HG02973 (cell line): Measurements from ENCODE around the gene NDUFAF4.

Experiments used
- ATAC-seq: cut with Tn5 transposase; IDR thresholded peaks from one replicate; pipeline ENCODE4 v1.9.1; 2021; ENCODE audit warnings: moderate library complexity; ENCODE audit not compliant: unreplicated experiment

Gene NDUFAF4

DNA sequence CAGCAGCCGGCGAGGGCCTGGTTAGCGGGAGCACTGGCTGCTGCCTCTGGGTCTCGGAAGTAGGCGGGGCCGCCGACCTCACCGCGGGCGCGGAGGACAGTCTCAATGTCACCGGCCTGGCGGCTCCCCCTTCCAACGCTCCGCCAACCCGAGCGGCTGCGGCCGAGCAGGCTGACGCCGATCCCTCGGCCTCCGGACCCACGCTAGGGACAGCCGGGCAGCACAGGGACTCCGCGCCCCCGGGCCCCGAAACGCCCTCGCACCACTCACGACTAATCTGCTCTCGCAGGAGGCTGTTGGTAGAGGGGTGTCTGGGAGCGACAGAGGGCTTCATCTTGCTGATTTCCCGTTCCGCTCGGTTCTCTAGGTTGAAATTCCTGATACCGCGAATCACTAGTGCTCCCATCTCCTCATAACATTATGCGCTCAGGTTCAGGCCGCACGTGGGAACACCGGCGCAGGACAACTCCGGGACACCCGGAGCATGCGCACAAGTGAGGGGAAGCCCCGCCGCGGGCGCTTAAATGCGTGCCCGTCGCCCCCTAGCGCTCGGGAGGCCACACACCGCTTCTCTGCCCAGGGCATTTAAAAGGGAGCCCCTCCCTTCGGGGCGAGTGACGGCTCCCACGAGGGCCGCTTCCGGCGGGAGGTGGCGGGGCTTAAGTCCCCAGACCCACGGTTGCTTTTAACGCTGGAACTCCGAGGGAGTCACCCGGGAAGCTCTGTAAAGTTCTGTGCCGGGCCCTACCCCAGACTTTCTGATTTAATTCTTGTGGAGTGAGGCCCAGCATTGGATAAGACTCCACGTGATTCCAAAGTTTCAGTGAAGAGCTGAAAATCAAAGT lies at the start of gene NDUFAF4:
TSS of gene NDUFAF4 (minus strand) at position 496 of the 845 bp plus-strand sequence. CDS start at position 406, 90 bp downstream.
- ATAC-seq = peak; percentile 90

DNA sequence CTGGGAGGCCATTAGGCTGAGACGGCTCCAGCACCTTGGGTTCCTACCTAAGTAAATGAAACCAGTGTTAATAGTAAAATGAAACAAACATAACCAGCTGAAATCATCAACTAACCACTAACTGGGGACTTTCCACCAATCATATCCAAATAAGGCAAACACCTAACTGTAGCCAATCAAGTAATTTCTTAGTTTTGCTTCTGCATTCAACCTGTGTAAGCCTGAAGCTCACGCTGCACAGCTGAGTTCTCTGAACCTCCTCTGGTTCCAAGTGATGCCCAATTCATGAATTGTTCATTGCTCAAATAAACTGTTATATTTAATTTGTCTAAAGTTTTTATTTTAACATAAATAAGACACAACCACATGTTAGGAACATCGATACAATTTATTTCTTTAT lies 49.4 kb upstream of the NDUFAF4 start:
- peak; percentile 91 for ATAC-seq

DNA sequence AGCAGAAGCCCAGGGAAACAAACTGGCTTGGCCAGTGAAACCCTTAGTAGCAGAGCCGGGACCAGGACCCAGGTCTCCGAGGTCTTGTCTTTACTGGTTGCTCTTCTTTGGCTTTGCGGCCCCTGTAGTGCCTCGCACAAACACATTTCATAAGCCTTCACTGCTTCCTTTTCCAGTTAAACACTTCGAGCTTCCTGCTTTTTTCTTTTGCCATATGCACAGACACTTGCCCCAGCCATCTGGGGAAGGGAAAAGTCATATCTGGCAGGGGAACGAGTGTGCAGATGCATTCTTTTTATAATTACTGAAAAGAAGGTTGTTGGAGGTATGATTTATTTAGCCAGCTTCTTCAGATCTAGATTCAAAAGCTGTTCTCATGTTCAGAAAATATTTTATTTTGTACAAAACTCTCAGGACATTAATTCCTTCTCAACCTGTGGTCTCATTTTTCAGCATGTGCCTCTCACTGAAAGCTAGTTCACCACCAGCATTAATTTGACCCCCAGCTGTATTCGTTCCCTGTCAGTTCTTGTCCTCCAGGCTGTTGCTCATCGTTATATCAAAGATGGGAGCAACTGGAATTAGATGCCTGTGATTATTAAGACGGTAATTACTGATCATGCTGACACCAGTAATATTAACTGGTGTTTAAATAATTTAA lies 46.0 kb upstream of the NDUFAF4 start:
- ATAC-seq = no peak

DNA sequence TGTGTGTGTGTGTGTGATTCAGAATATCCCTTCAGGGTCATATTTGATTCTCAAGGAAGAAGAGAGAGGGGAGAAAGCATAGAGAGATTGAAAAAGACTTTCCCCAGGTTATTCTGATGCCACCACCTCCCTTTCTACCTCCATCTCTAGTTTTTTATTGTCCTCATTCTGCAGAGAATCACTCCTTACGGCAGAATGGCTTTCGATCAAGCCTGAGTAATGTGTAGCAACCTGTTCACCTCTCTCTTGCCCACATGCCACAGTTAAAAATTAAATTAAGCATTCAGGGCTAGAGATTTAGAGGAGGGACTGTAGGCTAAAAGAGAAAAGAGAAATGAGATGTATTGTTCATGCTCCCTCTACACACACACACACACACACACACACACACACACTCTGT lies 45.0 kb upstream of the NDUFAF4 start:
- ATAC-seq = no peak

DNA sequence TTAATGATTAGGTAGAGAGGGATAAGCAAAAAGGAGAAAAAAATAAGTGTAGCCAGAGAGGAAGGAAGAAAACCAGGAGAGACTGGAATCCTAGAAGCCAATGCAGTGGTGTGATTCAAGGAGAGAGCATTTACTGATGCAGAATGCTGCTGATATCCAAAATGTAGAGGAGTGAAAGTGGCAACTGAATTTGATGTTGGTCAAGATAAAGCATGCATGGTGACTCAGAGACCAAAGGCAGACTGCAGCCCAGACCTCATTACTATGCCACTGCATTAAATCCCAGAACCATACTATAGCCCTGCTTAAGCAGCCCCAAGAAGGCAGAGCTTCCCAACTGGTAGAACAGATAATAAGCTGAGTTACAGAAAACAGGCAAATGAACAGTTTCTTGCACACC lies 42.6 kb upstream of the NDUFAF4 start:
- ATAC-seq = no peak

DNA sequence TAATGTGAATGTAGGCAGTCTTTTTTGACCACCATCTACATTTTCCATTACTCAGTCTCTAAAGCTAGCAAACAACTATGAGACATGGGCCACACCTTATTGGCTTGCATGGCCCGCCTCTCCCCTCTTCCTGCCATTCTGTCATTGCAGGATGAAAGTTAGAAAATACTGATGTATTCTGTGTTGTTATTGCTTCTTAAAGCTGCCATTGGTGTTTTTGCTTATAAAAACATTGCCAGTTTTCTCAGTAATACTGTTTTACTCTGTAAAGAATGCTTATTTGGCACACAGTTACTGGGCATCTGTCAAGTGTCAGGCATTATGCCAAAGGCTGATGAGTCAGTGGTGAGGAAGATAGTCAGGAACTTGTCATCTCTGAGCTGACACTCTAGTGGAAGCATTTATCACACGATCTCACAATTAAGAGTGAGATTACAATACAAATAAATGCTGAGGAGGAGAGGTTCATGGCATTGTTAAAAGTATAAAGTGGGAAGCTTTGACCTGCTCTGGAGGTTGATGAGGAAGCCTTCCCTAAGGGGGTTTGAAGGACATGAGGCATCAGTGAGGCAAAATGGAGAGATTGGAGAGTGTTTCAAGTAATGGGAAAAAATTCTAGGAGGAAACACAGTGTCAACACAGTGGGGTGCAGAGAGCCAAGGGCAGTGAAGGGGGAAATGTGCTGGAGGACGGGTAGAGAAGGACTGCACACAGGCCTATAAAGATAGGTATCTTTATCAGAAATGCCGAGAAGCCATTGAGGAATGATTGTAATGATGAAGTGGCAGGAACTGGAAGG lies 41.5 kb upstream of the NDUFAF4 start:
- no peak for ATAC-seq

DNA sequence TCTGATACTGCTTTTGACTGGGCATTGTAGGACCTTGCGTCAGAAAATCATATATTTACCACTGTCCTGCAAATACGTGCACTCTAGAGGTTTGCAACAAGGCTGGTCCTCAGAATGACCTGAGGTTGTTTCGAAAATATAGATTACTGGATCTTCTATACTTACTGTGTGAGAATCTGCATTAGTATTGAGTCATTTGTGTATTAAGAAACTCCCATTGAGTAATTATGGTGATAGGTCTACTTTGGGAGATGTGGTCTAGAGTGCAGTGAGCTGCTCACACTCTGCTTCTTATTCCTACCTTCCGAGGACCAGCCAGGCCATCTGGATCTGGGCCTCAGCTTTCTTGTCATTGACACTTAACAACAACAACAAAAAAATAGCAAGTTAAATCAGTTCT lies 36.4 kb upstream of the NDUFAF4 start:
- no peak for ATAC-seq

DNA sequence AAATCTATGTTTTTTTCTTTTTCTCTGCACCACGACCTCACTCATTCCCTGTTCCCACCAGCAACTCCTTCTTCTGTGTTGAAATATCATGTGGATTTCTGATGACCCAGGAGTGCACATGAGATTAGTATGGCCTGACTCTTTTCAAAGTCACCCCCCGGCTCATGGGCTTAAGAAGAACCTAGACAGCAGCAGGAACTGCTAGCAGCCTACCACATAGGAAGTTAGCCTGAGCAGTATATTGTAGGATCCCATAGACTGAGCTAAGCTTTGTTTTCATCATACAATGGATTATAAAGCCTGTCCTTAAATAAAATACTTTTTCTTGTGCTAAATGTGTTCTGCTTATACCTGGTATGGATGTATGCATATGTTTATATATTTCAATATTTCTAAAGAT lies 33.5 kb upstream of the NDUFAF4 start:
- no peak for ATAC-seq

DNA sequence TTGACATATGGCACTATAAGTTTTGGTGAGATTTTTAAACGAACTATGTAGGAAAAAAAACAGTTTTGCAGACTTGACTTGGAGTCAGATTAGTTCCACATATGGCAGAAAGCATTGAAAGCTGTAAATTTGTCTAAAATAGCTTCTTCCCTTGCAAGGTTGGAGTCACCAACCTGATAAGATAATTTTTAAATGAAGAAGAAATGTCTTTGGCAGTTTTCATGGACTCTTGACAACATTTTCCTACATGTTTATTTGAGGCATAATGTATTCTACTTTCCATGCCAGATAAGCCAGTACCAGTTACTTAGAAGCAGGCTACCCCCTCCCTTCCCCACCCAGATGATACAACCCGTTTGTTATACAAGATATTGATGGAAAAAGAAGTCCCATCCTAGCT lies 32.0 kb upstream of the NDUFAF4 start:
- no peak for ATAC-seq

DNA sequence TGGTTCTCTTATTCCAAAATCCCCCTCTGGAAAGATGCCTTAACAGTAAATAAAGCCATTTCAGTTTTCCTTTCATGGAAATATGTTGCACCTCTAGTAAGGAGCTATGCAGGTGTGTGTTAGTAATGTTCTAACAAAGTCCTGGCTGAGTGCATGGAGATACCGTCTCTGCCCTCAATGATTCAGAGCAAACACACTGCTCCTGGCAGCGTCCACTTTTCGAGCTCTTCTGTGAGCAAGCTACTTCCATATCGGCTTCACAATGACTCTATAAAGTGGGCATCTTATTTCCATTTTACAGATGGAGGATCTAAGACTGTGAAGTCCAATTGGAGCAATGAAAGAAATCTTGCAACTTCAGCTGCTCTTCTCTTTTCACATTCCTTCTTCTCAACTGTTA lies 30.0 kb upstream of the NDUFAF4 start:
- ATAC-seq = no peak

DNA sequence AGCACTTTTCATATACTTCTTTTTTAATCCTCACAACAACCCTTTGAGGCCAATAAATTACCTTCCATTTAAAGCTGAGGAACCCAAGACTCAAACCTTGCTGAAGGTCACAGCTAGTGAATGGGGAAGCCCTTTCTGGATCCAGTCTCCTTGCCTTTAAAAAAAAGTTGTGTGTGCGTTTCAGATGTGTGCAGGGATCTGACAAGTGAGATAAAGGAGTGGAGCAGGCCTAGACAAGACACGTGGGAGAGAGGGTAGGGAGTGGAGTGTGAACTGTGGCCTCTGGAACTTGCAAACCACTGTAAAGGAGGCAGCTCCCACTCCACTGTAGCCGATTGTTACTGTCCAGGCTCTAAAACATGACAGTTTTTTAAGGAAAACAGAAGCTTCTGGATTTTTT lies 28.7 kb upstream of the NDUFAF4 start:
- no peak for ATAC-seq

DNA sequence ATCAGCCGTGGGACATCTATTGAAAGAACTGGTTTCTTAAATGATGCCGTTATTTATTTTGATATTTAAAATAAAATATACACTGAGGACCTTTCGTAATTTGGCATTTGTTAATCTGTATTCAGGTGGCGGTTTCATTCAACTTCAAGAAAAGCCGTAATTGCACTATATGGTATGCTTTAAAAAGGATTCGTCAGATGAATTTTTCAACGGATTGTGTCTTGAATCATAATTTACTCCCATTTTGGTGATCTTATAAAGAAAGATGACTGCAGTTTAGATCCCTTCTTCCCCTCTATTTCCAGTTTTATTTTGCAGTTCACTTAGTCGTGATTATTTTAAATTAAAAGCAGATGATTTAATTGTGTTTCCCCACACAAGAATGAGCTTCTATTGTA lies 27.6 kb upstream of the NDUFAF4 start:
- no peak for ATAC-seq

DNA sequence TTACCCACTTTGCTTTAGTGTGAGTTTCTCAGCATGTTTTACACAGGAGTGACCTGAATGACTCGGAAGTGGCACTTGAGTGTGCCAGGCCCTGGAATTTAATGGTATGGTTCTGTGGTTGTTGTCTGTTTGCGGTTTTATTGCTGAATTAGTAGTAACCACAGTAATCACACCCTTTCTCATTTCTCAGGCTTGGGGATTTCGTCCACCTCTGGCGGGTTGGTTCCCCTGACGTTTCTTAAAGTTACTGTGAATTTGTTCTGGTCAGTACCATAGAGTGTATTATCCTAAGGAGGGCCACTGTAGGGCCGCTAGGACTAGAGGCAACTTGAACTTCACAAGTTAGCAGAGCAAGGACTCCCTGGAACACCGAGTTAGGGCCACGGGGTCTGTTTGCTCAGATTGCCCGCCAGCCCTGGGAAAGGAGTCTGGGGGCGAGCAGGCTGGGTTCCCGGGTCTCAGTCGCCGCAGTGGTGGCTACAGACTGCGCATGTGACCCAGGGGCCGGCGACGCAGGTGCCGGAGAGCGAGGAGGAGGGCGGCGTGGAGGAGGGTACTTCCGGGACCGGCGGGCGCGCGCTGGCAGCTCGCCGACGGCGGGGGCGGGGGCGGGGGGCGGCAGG lies 26.3 kb upstream of the NDUFAF4 start:
- peak; percentile 78 for ATAC-seq

DNA sequence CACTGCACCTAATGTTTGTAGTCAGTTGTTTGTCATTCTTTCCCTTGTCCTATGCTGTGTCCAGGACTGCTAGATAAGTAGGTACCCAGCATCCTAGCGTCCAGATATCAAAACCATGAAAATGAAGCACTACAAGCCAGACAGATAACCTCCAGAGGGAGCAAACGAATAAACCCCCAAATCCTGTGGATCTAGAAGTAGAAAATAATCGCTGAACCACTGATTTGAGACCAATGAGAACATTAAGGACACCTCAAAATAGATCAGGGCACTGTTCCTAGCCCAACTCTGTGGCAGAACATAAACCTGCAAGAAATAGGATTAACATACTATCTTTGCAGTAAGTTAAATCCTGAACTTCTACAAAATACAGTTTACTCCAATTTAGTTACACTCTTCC lies 25.7 kb upstream of the NDUFAF4 start:
- no peak for ATAC-seq

DNA sequence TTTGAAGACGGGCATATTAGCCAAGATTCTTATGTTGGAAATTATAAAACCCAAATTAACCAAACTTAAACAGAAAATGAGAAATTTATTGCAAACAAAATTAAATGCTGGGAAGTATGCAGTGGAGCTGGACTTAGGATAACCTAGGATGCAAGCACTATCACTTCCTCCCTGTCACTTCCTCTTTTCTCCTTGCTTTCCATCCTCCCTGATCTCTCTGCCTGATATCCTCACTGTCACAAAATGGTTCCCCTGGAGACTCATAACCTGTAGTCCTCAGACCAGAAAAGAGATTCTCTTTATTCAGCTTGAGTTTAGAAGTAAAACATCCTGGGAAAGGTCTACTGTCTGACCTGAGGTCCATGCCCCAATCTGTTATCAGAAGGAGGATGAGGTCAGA lies 19.4 kb upstream of the NDUFAF4 start:
- no peak for ATAC-seq

DNA sequence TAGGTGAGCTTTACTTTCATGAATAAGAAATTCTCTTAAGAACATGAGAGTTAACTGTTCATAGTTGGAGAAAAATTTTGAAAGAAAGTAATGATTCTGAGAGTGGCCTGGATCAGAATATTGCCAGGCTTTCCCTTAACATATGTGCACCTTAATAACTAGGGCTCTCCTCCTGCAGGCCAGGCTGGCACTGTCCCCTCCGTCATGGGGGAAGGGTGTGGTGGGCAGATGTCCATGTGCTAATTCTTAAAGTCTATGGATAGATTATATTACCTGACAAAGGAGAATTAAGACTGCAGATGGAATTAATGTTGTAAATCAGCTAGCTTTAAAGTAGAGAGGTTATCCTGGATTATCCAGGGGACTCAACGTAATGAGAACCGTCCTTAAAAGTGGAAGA lies 15.9 kb upstream of the NDUFAF4 start:
- ATAC-seq = no peak

DNA sequence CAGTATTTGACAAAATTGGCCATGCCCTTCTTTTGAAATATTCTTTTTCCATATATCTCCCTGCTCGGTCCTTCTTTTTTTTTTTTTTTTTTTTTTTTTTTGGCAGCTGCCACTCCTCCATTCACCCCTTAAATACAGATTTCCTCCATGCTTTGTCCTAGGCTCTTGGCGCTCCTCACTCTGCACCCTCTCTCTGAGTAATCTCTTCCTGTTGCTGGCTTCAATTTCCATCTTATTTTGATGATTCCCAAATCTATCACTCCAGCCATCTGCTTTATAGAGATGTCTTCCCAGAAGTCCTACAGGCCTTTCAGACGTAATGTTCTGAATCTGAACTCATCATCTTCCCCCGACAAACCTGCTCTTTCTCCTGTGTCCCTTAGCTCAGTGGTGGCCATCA lies 14.1 kb upstream of the NDUFAF4 start:
- ATAC-seq = no peak

DNA sequence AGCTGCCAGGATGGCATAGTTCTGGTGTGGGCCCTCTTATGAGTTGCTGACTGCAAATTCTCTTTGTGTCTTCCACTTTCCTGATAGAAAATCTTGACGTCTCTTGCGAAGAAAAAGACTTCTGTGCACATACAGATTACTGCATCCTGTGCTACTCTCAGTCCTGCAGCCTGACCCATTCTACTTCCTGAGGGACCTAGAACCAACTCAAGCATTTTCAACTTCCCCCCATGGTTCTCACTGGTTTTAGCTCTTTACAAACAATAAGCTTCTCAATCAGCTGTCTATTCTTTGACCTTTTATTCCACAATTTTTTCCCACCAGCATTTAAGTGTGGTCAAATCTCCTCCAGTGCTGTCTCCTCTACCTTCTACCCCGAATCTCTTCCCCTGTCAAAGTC lies 13.5 kb upstream of the NDUFAF4 start:
- ATAC-seq = no peak

DNA sequence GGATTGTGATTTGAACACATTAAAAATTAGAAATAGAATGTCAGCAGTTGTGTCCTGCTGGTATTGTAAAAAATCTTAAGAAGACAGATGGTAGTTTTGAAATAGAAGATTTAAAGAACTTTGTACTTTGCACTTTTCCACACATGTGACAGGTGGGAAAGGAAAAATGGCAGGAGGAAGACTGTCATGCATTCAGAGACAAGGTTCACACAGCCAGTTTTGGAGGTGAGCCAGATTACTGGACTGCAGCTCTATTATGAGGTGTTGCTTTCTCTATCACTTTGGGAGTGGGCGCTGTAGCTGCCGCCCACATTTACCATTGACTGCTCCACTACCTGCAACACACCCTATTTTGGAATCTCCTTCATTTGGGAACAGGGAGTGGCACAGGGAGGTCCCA lies 12.1 kb upstream of the NDUFAF4 start:
- ATAC-seq = no peak

DNA sequence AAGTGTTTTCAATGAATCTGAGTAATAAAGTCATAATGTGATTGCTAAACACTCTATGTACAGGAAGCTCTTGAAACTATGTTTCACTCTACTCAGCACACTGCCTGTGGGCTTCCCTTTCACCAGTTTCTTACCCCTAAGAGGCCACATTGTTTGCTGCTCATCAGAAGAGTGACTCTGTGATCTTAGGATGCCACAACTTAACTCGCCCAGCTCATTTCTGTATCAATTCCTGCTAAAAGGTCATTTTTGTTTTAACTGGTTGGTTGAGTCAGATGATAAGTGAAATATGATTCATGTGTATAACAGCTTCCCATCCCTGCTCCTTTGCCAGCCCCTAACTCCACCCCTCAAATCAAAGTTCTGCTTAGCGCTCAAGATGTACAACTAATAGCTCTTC lies 9.8 kb upstream of the NDUFAF4 start:
- ATAC-seq = peak; percentile 91

DNA sequence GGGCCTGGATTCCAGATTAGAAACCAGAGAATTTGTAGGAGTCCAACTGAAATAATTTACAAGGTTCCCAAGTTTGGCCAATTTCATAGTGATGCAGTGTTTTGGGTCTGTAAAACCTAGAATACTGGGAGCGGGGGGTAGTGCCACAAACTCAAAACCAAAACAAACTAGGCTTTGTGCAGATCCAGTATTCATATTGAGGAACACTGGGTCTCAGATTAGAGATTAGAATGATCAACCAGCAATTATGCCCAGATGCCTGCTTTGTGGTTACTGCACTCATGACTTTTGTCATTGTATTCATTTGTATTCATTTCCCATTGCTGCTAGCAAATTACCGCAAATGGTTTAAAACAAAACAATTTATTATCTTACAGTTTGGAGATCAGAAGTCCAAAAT lies 3.2 kb upstream of the NDUFAF4 start:
- ATAC-seq = no peak
